ENCODE results near the gene WAC.
"Not testable (repeated sequence)": the region's sequence is repeated elsewhere in the genome, so short reads cannot be mapped to it uniquely, and the experiment has no call there.

The WAC gene

GRCh38 chr10:28619455-28619854 is 86.5 kb downstream of the WAC start:
- no peak for ATAC-seq

GRCh38 chr10:28620251-28620650 is 87.3 kb downstream of the WAC start:
- ATAC-seq, result no peak

GRCh38 chr10:28623483-28623882 is 90.6 kb downstream of the WAC start:
- no peak for ATAC-seq

- ATAC-seq, result no peak
Measured at GRCh38 chr10:28624351-28624750, 91.4 kb downstream of the WAC start.

- no peak for ATAC-seq
Measured at GRCh38 chr10:28627102-28627501, 94.2 kb downstream of the WAC start.

GRCh38 chr10:28628184-28628893 is 95.4 kb downstream of the WAC start:
- peak; percentile 69 to 73 for ATAC-seq

GRCh38 chr10:28631896-28632583 is 99.1 kb downstream of the WAC start:
- no peak for ATAC-seq

GRCh38 chr10:28632584-28632945 is 99.6 kb downstream of the WAC start:
- no peak for ATAC-seq

GRCh38 chr10:28633750-28634149 is 100.8 kb downstream of the WAC start:
- ATAC-seq, result no peak

GRCh38 chr10:28637346-28637745 is 104.4 kb downstream of the WAC start:
- no peak for ATAC-seq

- ATAC-seq, result no peak
Measured at GRCh38 chr10:28638392-28638791, 105.5 kb downstream of the WAC start.

- ATAC-seq, result no peak
Measured at GRCh38 chr10:28640551-28640950, 107.6 kb downstream of the WAC start.

GRCh38 chr10:28644647-28645046 is 111.7 kb downstream of the WAC start:
- no peak for ATAC-seq

- no peak for ATAC-seq
Measured at GRCh38 chr10:28652106-28652505, 119.2 kb downstream of the WAC start.

GRCh38 chr10:28652703-28653102 is 119.8 kb downstream of the WAC start:
- ATAC-seq, result no peak

GRCh38 chr10:28658824-28659223 is 125.9 kb downstream of the WAC start:
- ATAC-seq, result not testable (repeated sequence)

- no peak for ATAC-seq
Measured at GRCh38 chr10:28661035-28661434, 128.1 kb downstream of the WAC start.

GRCh38 chr10:28663576-28664368 is 130.9 kb downstream of the WAC start:
- ATAC-seq, result peak; percentile 72 to 80

GRCh38 chr10:28664369-28664740 is 131.4 kb downstream of the WAC start:
- no peak for ATAC-seq

GRCh38 chr10:28666751-28667467 is 134.0 kb downstream of the WAC start:
- ATAC-seq, result no peak

- ATAC-seq, result peak; percentile 70 to 73
Measured at GRCh38 chr10:28668363-28669226, 135.7 kb downstream of the WAC start.

Measured in activated CD4-positive, CD25-positive, alpha-beta regulatory T cell treated with anti-CD3 and anti-CD28 coated beads, Interleukin-2, amount 50 U/mL, for 24 hours (primary cell).